GM12878 (cell line): ENCODE measurements around the gene TUBB. TPM values are rescaled to one million over a fixed set of nuclear protein-coding genes. Genes with fewer than 3 reads are reported as not detected.
A peak's percentile ranks its signal among the peaks of the same experiment; 100 is the strongest.

Experiments
- CBX5 ChIP-seq: sonication (generic); IDR thresholded peaks from 2 replicates; pipeline ENCODE4 v1.6.1; 2016; ENCODE audit warnings: low read depth, moderate library complexity, mild to moderate bottlenecking, inconsistent platforms
- CUX1 ChIP-seq: IDR thresholded peaks from 2 replicates; pipeline ENCODE4 v1.6.1; 2012; ENCODE audit warnings: improper control_type of control experiment, low read depth, low read length; ENCODE audit not compliant: insufficient replicate concordance
- ESRRA ChIP-seq: IDR thresholded peaks from 2 replicates; pipeline ENCODE4 v1.6.1; 2012; ENCODE audit warnings: mild to moderate bottlenecking, low read length, improper control_type of control experiment
- EZH2 ChIP-seq: IDR thresholded peaks from 2 replicates; pipeline ENCODE4 v1.6.1; 2012; ENCODE audit warnings: low read depth, mild to moderate bottlenecking, control low read depth, inconsistent platforms, low read length, borderline replicate concordance; ENCODE audit not compliant: control insufficient read depth
- HSF1 ChIP-seq: fragments of 150-350 bp; IDR thresholded peaks from 2 replicates; pipeline ENCODE4 v1.6.1; 2014; ENCODE audit warnings: mild to moderate bottlenecking, low read depth, low read length
- IRF3 ChIP-seq: fragments of 450-650 bp; IDR thresholded peaks from 2 replicates; pipeline ENCODE4 v1.6.1; 2014; ENCODE audit warnings: mild to moderate bottlenecking
- POLR2A ChIP-seq: IDR thresholded peaks from 2 replicates; pipeline ENCODE4 v1.6.1; 2011; ENCODE audit warnings: low read depth, mild to moderate bottlenecking, low read length
- PRDM15 ChIP-seq: fragments of 450-650 bp; formaldehyde crosslinking; IDR thresholded peaks from 2 replicates; pipeline ENCODE4 v1.4.0; 2020; ENCODE audit warnings: mild to moderate bottlenecking, moderate library complexity
- RELA ChIP-seq: fragments of 450-650 bp; IDR thresholded peaks from 2 replicates; pipeline ENCODE4 v1.8.0; 2014; ENCODE audit warnings: borderline replicate concordance; ENCODE audit not compliant: partially characterized antibody
- SUPT20H ChIP-seq: IDR thresholded peaks from 2 replicates; pipeline ENCODE4 v1.6.1; 2011; ENCODE audit warnings: low read depth, mild to moderate bottlenecking, low read length, moderate library complexity, borderline replicate concordance; ENCODE audit not compliant: control insufficient read depth
- ZBTB40 ChIP-seq: fragments of 450-650 bp; IDR thresholded peaks from 2 replicates; pipeline ENCODE4 v1.6.1; 2016; ENCODE audit warnings: mild to moderate bottlenecking, moderate library complexity, borderline replicate concordance
- ZNF24 ChIP-seq: fragments of 450-650 bp; IDR thresholded peaks from 2 replicates; pipeline ENCODE4 v1.6.1; 2017; ENCODE audit warnings: antibody characterized with exemption, mild to moderate bottlenecking
- polyA plus RNA-seq, 11 experiments: library from polyadenylated mRNA; depleted of rRNA in 4 of 11; unstranded in 6 of 11; stranded (reverse) in 5 of 11; fragments of >200 nt; fragmentation: Nextera tagmentation in 4 of 11; fragmentation: Illumina TruSeq in 1 of 11; extraction: Ambion mirVana in 4 of 11; extraction: Trizol in 1 of 11; gene quantifications; 1 replicate in 1 of 11; 2 replicates in 10 of 11; pipeline versions ENCODE4 v1.2.1 to v1.2.3, GENCODE V29; 2011 to 2016; ENCODE audit warnings: inconsistent platforms in 2 of 11, missing spikeins in 2 of 11, low read depth in 1 of 11
- total RNA-seq, 4 experiments: library from RNA; depleted of rRNA in 3 of 4; stranded (reverse); fragments of >200 nt in 3 of 4; fragmentation: Illumina TruSeq in 1 of 4; extraction: Trizol in 1 of 4; gene quantifications; 2 replicates each; pipeline versions ENCODE4 v1.2.1 to v1.2.3, GENCODE V29; 2013 to 2021

TUBB gene
- total and polyA plus RNA-seq, 10 of the 15 experiments (the other 5 are each of a cell fraction or from before 2014, with no cell fraction given) = 1,039 to 3,052 (median 1,656) TPM

- TF ChIP-seq ESRRA (no peak; the same call in 1 of the 2 replicates), EZH2 (no peak), ZNF24 (no peak), CUX1 (no peak), RELA (peak; percentile 47), SUPT20H (no peak), ZBTB40 (no peak), IRF3 (no peak), CBX5 (no peak), PRDM15 (no peak), HSF1 (no peak), POLR2A (0 out of 2 replicates have a peak, but pooled peaks have one; percentile 29)
Measured at GRCh38 chr6:30678964-30679726, 41.0 kb upstream of the TUBB start (continued).
